KOPT-K1 (cell line): ENCODE measurements around the gene YES1.
"Not testable (repeated sequence)": the region's sequence is repeated elsewhere in the genome, so short reads cannot be mapped to it uniquely, and the experiment has no call there.

Experiments
- H3K27ac ChIP-seq: fragments of 200-600 bp; sonication (generic); 2 replicates; pipeline ENCODE4 v1.5.1; 2016; ENCODE audit warnings: antibody characterized with exemption, mild to moderate bottlenecking, low read depth, low read length; ENCODE audit not compliant: poor library complexity, severe bottlenecking
- H3K36me3 ChIP-seq: fragments of 200-600 bp; sonication (generic); 2 replicates; pipeline ENCODE4 v1.5.1; 2017; ENCODE audit warnings: antibody characterized with exemption, mild to moderate bottlenecking, low read length, moderate library complexity; ENCODE audit not compliant: insufficient read depth
- H3K9me3 ChIP-seq: fragments of 200-600 bp; sonication (generic); 2 replicates; pipeline ENCODE4 v1.5.1; 2017; ENCODE audit warnings: antibody characterized with exemption, low read length, mild to moderate bottlenecking; ENCODE audit not compliant: insufficient read depth, poor library complexity, severe bottlenecking

The YES1 gene

GRCh38 chr18:741931-742512 is 70.0 kb downstream of the YES1 start:
- Histone ChIP-seq H3K9me3 (no peaks in the 10 kb centered on the region), H3K27ac (no peak overlapping the region), H3K36me3 (peaks cover 93% of the 10 kb centered on the region)

DNA sequence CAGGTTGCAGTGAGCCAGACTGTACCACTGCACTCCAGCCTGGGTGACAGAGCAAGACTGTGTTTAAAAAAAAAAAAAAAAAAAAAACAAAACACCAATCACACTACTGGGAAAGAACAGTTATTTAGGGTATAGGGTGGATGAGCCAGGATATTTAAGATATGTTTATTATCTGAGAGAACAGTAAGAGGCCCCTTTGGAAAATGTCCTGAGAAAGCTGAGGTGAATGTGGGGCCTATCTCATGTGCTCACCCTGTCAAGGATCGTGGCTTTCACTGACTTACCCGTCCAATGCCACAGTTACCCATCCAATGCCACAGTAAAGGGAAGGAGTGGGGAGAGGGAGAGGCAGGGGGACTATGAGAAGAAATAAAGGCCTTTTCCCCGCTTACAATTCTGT is 79.7 kb downstream of the YES1 start:
- H3K36me3 ChIP-seq: peaks cover 78% of the 10 kb centered on the region
- no peak overlapping the region for H3K27ac ChIP-seq
- no peaks in the 10 kb centered on the region for H3K9me3 ChIP-seq

DNA sequence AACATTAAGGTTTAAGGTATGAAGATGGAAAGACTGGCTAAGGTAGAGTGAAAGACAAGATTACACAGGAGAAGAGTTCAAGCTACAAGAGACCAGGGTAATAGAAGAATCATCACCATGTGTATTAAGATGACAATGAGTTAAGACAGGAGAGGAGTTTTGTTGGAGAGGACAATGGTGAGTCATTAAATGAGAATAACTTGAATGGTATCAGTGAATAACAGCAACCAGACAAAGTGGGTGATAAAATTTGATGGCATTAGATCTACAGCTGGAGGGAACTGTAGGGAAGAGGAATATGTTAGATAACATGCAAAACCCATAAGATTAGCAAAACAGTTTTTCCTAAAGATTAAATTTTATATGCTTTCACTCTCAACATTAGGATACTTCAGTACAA is 80.9 kb downstream of the YES1 start:
- Histone ChIP-seq H3K27ac (no peak overlapping the region), H3K36me3 (peaks cover 67% of the 10 kb centered on the region), H3K9me3 (no peaks in the 10 kb centered on the region)

- Histone ChIP-seq H3K9me3 (no peaks in the 10 kb centered on the region), H3K36me3 (peaks cover 64% of the 10 kb centered on the region), H3K27ac (no peak overlapping the region)
Measured at GRCh38 chr18:730692-731091, 81.3 kb downstream of the YES1 start.

DNA sequence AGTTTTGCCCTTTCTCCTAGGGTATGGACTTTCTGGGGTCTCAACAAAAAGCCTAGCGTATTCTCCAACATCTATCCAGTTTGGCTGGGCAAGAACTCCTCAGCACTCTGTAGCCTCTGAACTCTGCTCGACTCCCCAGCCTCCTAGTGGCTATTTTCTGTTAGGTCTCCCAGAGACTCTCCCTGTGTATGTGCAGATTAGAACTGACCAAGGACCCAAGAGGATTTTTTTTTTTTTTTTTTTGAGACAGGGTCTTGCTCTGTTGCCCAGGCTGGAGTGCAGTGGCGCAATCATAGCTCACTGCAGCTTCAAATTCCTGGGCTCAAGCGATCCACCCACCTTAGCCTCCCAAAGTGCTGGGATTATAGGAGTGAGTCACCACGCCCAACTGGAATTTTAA is 81.9 kb downstream of the YES1 start:
- peaks cover 64% of the 10 kb centered on the region for H3K36me3 ChIP-seq
- not testable (repeated sequence) for H3K27ac ChIP-seq, H3K9me3 ChIP-seq

DNA sequence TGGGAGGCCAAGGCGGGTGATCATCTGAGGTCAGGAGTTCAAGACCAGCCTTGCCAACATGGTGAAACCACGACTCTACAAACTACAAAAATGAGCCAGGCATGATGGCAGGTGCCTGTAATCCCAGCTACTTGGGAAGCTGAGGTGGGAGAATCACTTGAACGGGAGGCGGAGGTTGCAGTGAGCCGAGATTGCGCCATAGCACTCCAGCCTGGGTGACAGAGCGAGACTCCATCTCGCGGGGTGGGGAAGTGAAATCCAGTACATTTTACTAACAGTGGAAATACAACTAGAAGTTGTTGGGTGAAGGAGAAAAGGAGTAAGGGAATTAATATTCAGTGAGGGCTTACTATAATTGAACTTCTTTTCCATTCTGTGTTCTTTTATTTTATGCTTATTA is 86.4 kb downstream of the YES1 start:
- H3K27ac ChIP-seq: no peak overlapping the region
- H3K9me3 ChIP-seq: no peaks in the 10 kb centered on the region
- H3K36me3 ChIP-seq: peaks cover 55% of the 10 kb centered on the region

DNA sequence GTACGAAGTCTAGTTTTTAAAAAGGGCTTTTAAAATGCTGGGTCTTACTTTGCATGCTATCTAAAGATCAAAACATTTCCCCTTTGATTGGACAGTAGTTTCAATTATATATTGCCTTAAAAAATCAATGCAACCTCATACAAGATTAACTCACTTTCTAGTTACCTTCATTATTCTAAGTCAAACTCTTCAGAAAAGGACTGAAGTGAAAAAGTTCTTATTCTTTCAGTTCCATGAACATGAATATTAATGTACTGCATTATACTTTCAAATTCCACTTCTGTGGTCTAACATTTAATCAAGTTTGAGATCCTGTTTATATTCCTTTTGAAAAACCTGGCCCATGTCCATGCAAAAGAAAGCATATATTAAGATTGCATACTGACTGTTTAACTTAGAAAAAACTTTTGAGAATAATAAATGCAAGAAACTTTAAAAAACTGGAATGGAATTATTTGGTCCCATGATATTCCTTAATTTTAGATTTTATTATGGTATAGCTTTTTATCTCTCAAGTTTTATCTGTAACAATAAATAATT is 88.4 kb downstream of the YES1 start:
- no peak overlapping the region for H3K27ac ChIP-seq
- peaks cover 44% of the 10 kb centered on the region for H3K36me3 ChIP-seq
- no peaks in the 10 kb centered on the region for H3K9me3 ChIP-seq

GRCh38 chr18:717003-717402 is 95.0 kb downstream of the YES1 start:
- Histone ChIP-seq H3K9me3 (peaks cover 8% of the 10 kb centered on the region), H3K36me3 (peaks cover 5% of the 10 kb centered on the region; the same call in 1 of the 2 replicates), H3K27ac (no peak overlapping the region)

GRCh38 chr18:715626-716025 is 96.4 kb downstream of the YES1 start:
- peaks cover 5% of the 10 kb centered on the region; the same call in 1 of the 2 replicates for H3K36me3 ChIP-seq
- peaks cover 8% of the 10 kb centered on the region for H3K9me3 ChIP-seq
- no peak overlapping the region for H3K27ac ChIP-seq

DNA sequence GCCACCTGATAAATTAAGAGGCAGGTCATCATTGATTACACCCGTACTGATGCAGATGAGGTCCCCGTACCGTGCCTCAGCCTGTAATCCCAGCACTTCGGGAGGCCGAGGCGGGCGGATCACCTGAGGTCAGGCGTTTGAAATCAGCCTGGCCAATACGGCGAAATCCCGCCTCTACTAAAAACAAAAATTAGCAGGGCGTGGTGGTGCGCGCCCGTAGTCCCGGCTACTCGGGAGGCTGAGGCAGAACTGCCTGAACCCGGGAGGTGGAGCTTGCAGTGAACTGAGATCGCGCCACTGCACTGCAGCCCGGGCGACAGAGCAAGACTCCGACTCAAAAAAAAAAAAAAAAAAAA is 98.9 kb downstream of the YES1 start:
- Histone ChIP-seq H3K36me3 (peaks cover 23% of the 10 kb centered on the region), H3K27ac (no peak overlapping the region)

GRCh38 chr18:712401-713134 is 99.5 kb downstream of the YES1 start, which contains the start of gene ENOSF1:
Gene ENOSF1, minus strand, starts transcription at chr18:712630. Its CDS starts 43 bp downstream, at chr18:712587.
- H3K9me3 ChIP-seq: peaks cover 8% of the 10 kb centered on the region
- peaks cover 26% of the 10 kb centered on the region for H3K36me3 ChIP-seq
- H3K27ac ChIP-seq: peak within 1 kb of the TSS; percentile 87

More for the DNA sequence above, 98.9 kb downstream of the YES1 start:
- peaks cover 8% of the 10 kb centered on the region for H3K9me3 ChIP-seq

DNA sequence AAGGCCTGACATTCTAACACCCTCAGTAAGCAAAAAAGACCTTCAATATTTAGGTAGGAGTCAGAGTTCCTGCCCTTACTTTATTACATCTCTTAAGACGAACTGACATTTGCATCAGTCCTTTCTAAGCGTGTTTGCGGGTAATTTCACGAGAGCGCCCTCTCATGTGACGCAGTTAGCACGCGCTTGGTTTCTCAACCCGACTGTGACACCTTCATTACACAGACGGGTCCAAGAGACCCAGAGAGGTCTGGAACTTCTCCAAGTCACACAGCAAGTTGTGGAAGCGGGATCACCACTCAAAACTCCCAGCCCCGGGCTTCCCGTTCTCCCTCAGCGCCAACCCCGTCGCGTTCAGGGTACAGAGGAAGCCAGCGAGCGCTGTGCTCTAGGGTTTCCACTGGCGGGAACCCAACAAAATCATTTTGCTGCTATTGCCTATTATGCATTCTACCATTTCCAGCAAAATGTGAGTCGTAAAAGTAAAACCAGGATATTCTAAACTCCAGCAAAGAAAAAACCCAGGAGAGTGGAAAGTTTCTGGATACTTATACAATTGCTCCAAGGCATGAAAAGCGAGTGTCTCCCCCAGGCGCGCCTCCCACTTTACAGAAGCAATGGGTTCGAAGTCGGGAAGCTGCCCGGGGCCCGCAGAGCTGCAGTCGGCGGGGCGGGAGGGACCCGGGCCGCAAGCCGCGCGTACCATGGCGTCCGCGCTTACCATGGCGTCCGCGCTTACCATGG is 100.2 kb downstream of the YES1 start:
- H3K9me3 ChIP-seq: peaks cover 8% of the 10 kb centered on the region
- H3K36me3 ChIP-seq: peaks cover 32% of the 10 kb centered on the region
- H3K27ac ChIP-seq: peak overlapping the region; percentile 87

- Histone ChIP-seq H3K9me3 (peaks cover 8% of the 10 kb centered on the region), H3K27ac (peak overlapping the region; percentile 87), H3K36me3 (peaks cover 37% of the 10 kb centered on the region)
Measured at GRCh38 chr18:711310-711656, 100.8 kb downstream of the YES1 start.

DNA sequence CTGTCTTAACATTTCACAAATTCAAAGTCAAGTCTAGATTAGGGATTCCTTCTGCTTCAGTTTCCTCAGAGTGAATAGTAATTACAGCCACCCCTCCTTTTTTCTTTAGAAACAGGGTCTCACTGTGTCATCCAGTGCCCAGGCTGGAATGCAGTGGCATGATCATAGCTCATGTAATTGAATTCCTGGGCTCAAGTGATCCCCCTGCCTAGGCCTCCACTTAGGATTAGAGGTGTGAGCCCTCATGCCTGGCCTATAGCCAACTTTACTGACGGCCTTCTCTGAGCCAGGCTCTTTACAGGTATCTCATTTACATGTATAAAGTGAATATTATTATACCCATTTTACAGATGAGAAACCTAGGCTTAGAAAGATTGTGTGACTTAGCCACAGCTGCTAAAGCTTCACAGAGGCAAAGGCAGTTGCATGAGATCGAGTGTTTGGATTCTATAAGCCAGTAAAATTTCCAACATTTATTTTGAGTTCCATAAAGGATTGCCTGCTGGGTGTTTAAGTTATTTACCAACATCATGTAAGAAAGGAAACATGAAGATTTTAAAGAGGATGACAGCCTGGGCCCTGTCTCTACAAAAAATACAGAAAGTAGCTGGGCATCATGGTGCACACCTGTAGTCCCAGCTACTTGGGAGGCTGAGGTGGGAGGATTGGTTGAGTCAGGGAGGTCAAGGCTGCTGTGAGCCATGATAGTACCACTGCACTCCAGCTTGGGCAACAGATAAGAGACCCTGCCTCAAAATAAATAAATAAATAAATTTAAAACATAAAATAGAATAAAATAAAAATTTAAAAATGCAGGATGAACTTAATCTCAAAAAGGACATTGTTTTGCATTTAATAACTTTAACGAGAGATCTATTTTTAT is 101.4 kb downstream of the YES1 start:
- Histone ChIP-seq H3K36me3 (peaks cover 43% of the 10 kb centered on the region), H3K9me3 (peaks cover 8% of the 10 kb centered on the region), H3K27ac (peak overlapping the region; percentile 87)
